C4-2B (cell line): Measurements from ENCODE around the gene CLEC9A.

Experiments used
- CTCF ChIP-seq: fragments of 450-650 bp; conservative IDR thresholded peaks from 2 replicates; pipeline ENCODE4 v1.5.1; 2017; ENCODE audit warnings: mild to moderate bottlenecking
- ZFX ChIP-seq: fragments of 450-650 bp; IDR thresholded peaks from 2 replicates; pipeline ENCODE4 v1.6.1; 2017

GRCh38 chr12:10072131-10072530, 41.6 kb downstream of the CLEC9A start:
- TF ChIP-seq CTCF, result no peak
- no peak for TF ChIP-seq ZFX
